Measurements from ENCODE around the gene GABRB1. TPM values are rescaled to one million over a fixed set of nuclear protein-coding genes. Genes with fewer than 3 reads are reported as not detected.

Gene GABRB1
- total RNA-seq, 4 donors from 2014 or later: 0.24 TPM; not detected in 3

- Histone ChIP-seq H3K4me3 (replicated peaks in 1 of 3) (no peak overlapping the region), H3K36me3 (no peaks in the 10 kb centered on the region), H3K27me3 (no peaks in the 10 kb centered on the region), H3K27ac (no peak overlapping the region), H3K9me3 (no peaks in the 10 kb centered on the region), H3K4me1 (no peaks in the 10 kb centered on the region)
- TF ChIP-seq CTCF (IDR thresholded peaks at IDR 0.05) (no peak), POLR2A (IDR thresholded peaks at IDR 0.05) (no peak)
- intact Hi-C loops (cut with DNase I): no loop called here
- 85% methylated on average over 9 of the region's 9 CpGs for WGBS, 2 donors
- DNase-seq: no peak
Observed at GRCh38 chr4:47251348-47252135, 220.2 kb downstream of the GABRB1 start.

- H3K27me3 ChIP-seq: no peaks in the 10 kb centered on the region
- TF ChIP-seq POLR2A (IDR thresholded peaks at IDR 0.05) (no peak), CTCF (IDR thresholded peaks at IDR 0.05) (no peak)
- DNase-seq: no peak
- H3K4me3 ChIP-seq (replicated peaks in 1 of 3): no peak overlapping the region
- H3K36me3 ChIP-seq: no peaks in the 10 kb centered on the region
- H3K4me1 ChIP-seq: no peaks in the 10 kb centered on the region
- H3K9me3 ChIP-seq: no peaks in the 10 kb centered on the region
- H3K27ac ChIP-seq: no peak overlapping the region
- 81 to 82% methylated on average over 3 of the region's 3 CpGs for WGBS, 2 donors
- intact Hi-C loops (cut with DNase I): no loop called here
Observed at GRCh38 chr4:47263721-47264120, 232.4 kb downstream of the GABRB1 start.

GRCh38 chr4:47270201-47270888, 239.0 kb downstream of the GABRB1 start:
- H3K4me3 ChIP-seq (replicated peaks in 1 of 3): no peak overlapping the region
- H3K9me3 ChIP-seq: no peaks in the 10 kb centered on the region
- 21 to 25% methylated on average over 2 of the region's 2 CpGs for WGBS, 2 donors
- H3K27me3 ChIP-seq: no peaks in the 10 kb centered on the region
- DNase-seq: no peak
- TF ChIP-seq POLR2A (IDR thresholded peaks at IDR 0.05) (no peak), CTCF (IDR thresholded peaks at IDR 0.05) (no peak)
- intact Hi-C loops (cut with DNase I): no loop called here
- no peaks in the 10 kb centered on the region for H3K4me1 ChIP-seq
- H3K27ac ChIP-seq: no peak overlapping the region
- no peaks in the 10 kb centered on the region for H3K36me3 ChIP-seq

GRCh38 chr4:47271291-47271690, 239.9 kb downstream of the GABRB1 start:
- 52 to 92% methylated on average over 1 of the region's 1 CpG for WGBS, 2 donors
- no peak for TF ChIP-seq CTCF (IDR thresholded peaks at IDR 0.05)
- TF ChIP-seq POLR2A (IDR thresholded peaks at IDR 0.05): no peak
- H3K4me3 ChIP-seq (replicated peaks in 1 of 3): no peak overlapping the region
- H3K27me3 ChIP-seq: no peaks in the 10 kb centered on the region
- H3K4me1 ChIP-seq: no peaks in the 10 kb centered on the region
- DNase-seq: no peak
- H3K27ac ChIP-seq: no peak overlapping the region
- no peaks in the 10 kb centered on the region for H3K9me3 ChIP-seq
- intact Hi-C loops (cut with DNase I): no loop called here
- no peaks in the 10 kb centered on the region for H3K36me3 ChIP-seq

GRCh38 chr4:47274901-47275300, 243.5 kb downstream of the GABRB1 start:
- intact Hi-C loops (cut with DNase I): no loop called here
- Histone ChIP-seq H3K27me3 (no peaks in the 10 kb centered on the region), H3K27ac (no peak overlapping the region), H3K4me3 (replicated peaks in 1 of 3) (no peak overlapping the region), H3K36me3 (no peaks in the 10 kb centered on the region), H3K4me1 (no peaks in the 10 kb centered on the region), H3K9me3 (no peaks in the 10 kb centered on the region)
- 64 to 70% methylated on average over 2 of the region's 2 CpGs for WGBS, 2 donors
- TF ChIP-seq POLR2A (IDR thresholded peaks at IDR 0.05): no peak
- no peak for TF ChIP-seq CTCF (IDR thresholded peaks at IDR 0.05)
- DNase-seq: no peak

Data from thyroid gland (tissue), 4 donors.